ENCODE measurements around the gene CLEC19A.
A peak's percentile ranks its signal among the peaks of the same experiment; 100 is the strongest.

CLEC19A gene

GRCh38 chr16:19283637-19284036 is 1.9 kb upstream of the CLEC19A start:
- H3K27ac ChIP-seq (ENCODE audit: poor library complexity, severe bottlenecking): peak overlapping the region; percentile 30
- no peaks in the 10 kb centered on the region for H3K36me3 ChIP-seq (ENCODE audit: low read depth)
- peaks cover 5% of the 10 kb centered on the region for H3K4me1 ChIP-seq (ENCODE audit: insufficient read depth, poor library complexity, severe bottlenecking)
- ATAC-seq (ENCODE audit: low read depth) (peak; percentile 60), DNase-seq (ENCODE audit: low spot score) (no peak)
- H3K4me3 ChIP-seq (ENCODE audit: severe bottlenecking): no peak overlapping the region
- H3K27me3 ChIP-seq (ENCODE audit: insufficient read depth, poor library complexity, severe bottlenecking): no peaks in the 10 kb centered on the region
- no peaks in the 10 kb centered on the region for H3K9me3 ChIP-seq (ENCODE audit: severe bottlenecking)
- no peak for TF ChIP-seq CTCF (IDR thresholded peaks at IDR 0.05; ENCODE audit: poor library complexity, severe bottlenecking)

GRCh38 chr16:19284207-19284606 is 1.3 kb upstream of the CLEC19A start:
- Histone ChIP-seq H3K36me3 (ENCODE audit: low read depth) (no peaks in the 10 kb centered on the region), H3K4me3 (ENCODE audit: severe bottlenecking) (no peak overlapping the region), H3K4me1 (ENCODE audit: insufficient read depth, poor library complexity, severe bottlenecking) (peaks cover 5% of the 10 kb centered on the region), H3K27me3 (ENCODE audit: insufficient read depth, poor library complexity, severe bottlenecking) (no peaks in the 10 kb centered on the region), H3K27ac (ENCODE audit: poor library complexity, severe bottlenecking) (peak overlapping the region; percentile 30), H3K9me3 (ENCODE audit: severe bottlenecking) (no peaks in the 10 kb centered on the region)
- peak; percentile 76 for DNase-seq (ENCODE audit: low spot score)
- ATAC-seq (ENCODE audit: low read depth): peak; percentile 96
- TF ChIP-seq CTCF (IDR thresholded peaks at IDR 0.05; ENCODE audit: poor library complexity, severe bottlenecking): no peak

GRCh38 chr16:19286827-19287226 is 1.3 kb downstream of the CLEC19A start:
- ATAC-seq (ENCODE audit: low read depth) (no peak), DNase-seq (ENCODE audit: low spot score) (no peak)
- H3K4me3 ChIP-seq (ENCODE audit: severe bottlenecking): no peak overlapping the region

GRCh38 chr16:19287241-19287640 is 1.7 kb downstream of the CLEC19A start:
- DNase-seq (ENCODE audit: low spot score): no peak
- Histone ChIP-seq H3K27ac (ENCODE audit: poor library complexity, severe bottlenecking) (no peak overlapping the region), H3K4me1 (ENCODE audit: insufficient read depth, poor library complexity, severe bottlenecking) (peaks cover 5% of the 10 kb centered on the region), H3K36me3 (ENCODE audit: low read depth) (no peaks in the 10 kb centered on the region), H3K9me3 (ENCODE audit: severe bottlenecking) (no peaks in the 10 kb centered on the region), H3K27me3 (ENCODE audit: insufficient read depth, poor library complexity, severe bottlenecking) (no peaks in the 10 kb centered on the region), H3K4me3 (ENCODE audit: severe bottlenecking) (no peak overlapping the region)
- no peak for TF ChIP-seq CTCF (IDR thresholded peaks at IDR 0.05; ENCODE audit: poor library complexity, severe bottlenecking)
- no peak for ATAC-seq (ENCODE audit: low read depth)

More at GRCh38 chr16:19286827-19287226, 1.3 kb downstream of the CLEC19A start:
- no peaks in the 10 kb centered on the region for H3K36me3 ChIP-seq (ENCODE audit: low read depth)
- no peaks in the 10 kb centered on the region for H3K9me3 ChIP-seq (ENCODE audit: severe bottlenecking)
- H3K27me3 ChIP-seq (ENCODE audit: insufficient read depth, poor library complexity, severe bottlenecking): no peaks in the 10 kb centered on the region
- no peak for TF ChIP-seq CTCF (IDR thresholded peaks at IDR 0.05; ENCODE audit: poor library complexity, severe bottlenecking)
- peaks cover 5% of the 10 kb centered on the region for H3K4me1 ChIP-seq (ENCODE audit: insufficient read depth, poor library complexity, severe bottlenecking)
- H3K27ac ChIP-seq (ENCODE audit: poor library complexity, severe bottlenecking): no peak overlapping the region

DNA sequence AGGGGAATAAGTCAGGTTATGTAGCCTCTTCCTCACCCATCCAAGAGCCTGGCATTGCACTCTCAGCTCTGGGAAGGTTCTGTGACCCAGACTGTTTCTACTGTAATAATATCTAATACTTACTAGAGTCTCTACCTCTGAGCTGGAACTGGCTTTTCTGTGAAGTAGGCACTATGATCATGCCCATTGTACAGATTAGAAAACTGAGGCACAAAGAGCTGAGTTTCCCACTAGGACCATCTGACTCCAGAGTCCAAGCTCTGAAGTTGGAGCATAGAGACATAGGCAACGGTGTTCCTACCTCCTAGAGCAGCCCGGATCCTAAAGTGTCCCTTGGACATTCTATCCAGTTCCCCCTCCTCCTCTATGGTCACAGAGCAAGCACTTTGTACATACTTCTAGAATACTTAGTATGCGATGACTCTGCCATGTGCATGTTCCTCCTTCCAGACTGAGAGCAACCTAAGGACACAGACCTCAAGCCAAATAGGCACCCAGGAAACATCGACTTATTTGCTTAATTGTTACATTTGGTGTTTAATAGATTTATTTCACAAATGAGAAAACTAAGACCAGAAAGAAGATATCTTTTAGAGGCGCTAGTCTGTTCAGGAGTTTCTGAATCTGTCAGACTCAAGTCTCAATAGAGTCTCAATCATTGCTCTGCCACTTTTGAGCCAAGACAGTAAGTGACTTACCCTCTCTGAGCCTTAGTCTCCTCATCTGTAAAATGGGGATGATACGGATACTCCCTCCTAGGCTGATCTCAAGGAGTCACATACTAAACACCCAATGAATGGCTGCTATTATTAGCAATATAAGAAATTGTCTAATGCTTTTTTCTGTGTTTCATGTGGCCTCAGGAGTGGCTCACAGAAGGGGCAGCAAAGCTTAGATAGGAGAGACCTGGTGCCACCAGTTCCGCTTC is 3.6 kb downstream of the CLEC19A start:
- TF ChIP-seq CTCF (IDR thresholded peaks at IDR 0.05; ENCODE audit: poor library complexity, severe bottlenecking): no peak
- H3K27me3 ChIP-seq (ENCODE audit: insufficient read depth, poor library complexity, severe bottlenecking): no peaks in the 10 kb centered on the region
- no peak for DNase-seq (ENCODE audit: low spot score)
- no peak for ATAC-seq (ENCODE audit: low read depth)
- no peaks in the 10 kb centered on the region for H3K36me3 ChIP-seq (ENCODE audit: low read depth)
- H3K27ac ChIP-seq (ENCODE audit: poor library complexity, severe bottlenecking): no peak overlapping the region
- H3K4me3 ChIP-seq (ENCODE audit: severe bottlenecking): no peak overlapping the region
- H3K4me1 ChIP-seq (ENCODE audit: insufficient read depth, poor library complexity, severe bottlenecking): no peaks in the 10 kb centered on the region
- no peaks in the 10 kb centered on the region for H3K9me3 ChIP-seq (ENCODE audit: severe bottlenecking)
